ENCODE measurements around the gene ME3.

DNA sequence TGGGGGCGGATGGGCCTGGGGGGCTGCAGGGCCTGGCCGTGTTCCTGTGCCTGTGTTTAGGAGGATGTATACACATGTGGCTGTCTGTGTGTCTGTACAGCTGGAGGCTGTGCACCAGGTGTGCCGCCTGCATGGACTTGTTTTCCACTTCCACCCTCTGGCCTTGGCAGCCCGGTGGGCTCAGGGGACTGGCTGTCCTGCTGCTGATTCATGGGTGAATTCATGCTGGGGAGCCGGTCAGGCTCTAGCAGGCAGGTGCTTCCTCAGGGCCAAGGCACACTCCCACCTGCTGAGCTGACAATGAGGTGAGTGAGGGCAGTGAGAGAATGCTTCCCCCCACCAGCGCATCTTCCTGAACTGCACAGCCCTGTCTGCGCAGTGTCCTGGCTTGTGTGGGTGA, 209.3 kb downstream of the ME3 start:
- TF ChIP-seq, protein P1, sequence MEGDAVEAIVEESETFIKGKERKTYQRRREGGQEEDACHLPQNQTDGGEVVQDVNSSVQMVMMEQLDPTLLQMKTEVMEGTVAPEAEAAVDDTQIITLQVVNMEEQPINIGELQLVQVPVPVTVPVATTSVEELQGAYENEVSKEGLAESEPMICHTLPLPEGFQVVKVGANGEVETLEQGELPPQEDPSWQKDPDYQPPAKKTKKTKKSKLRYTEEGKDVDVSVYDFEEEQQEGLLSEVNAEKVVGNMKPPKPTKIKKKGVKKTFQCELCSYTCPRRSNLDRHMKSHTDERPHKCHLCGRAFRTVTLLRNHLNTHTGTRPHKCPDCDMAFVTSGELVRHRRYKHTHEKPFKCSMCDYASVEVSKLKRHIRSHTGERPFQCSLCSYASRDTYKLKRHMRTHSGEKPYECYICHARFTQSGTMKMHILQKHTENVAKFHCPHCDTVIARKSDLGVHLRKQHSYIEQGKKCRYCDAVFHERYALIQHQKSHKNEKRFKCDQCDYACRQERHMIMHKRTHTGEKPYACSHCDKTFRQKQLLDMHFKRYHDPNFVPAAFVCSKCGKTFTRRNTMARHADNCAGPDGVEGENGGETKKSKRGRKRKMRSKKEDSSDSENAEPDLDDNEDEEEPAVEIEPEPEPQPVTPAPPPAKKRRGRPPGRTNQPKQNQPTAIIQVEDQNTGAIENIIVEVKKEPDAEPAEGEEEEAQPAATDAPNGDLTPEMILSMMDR (IDR thresholded peaks at IDR 0.05): no peak
- no peak for TF ChIP-seq POLR2A (IDR thresholded peaks at IDR 0.05)
